Endothelial cell of umbilical vein (primary cell): ENCODE results near the gene NXN. TPM values are rescaled to one million over a fixed set of nuclear protein-coding genes. Genes with fewer than 3 reads are reported as not detected.
A peak's percentile ranks its signal among the peaks of the same experiment; 100 is the strongest.

ENCODE experiments used
- BruUV-seq: library from RNA; stranded (reverse); fragments of 400-500 nt; replicated peaks from 2 replicates; lab custom pipeline; 2021; lab: Mats Ljungman, UMichigan
- CTCF ChIA-PET: fragments of 300-600, 350-600 bp; sonication (Branson Sonifier 250); formaldehyde crosslinking; loops from one replicate; lab custom pipeline; 2021; ENCODE audit warnings: antibody characterized with exemption, inconsistent platforms; lab: Charles Lee
- POLR2A ChIA-PET: fragments of 300-600, 350-600 bp; sonication (Branson Sonifier 250); formaldehyde crosslinking; loops from one replicate; lab custom pipeline; 2021; ENCODE audit warnings: antibody characterized with exemption, inconsistent platforms; lab: Charles Lee
- DNase-seq: peaks from one replicate; pipeline ENCODE4 v3.0.0-alpha.2; 2011; ENCODE audit warnings: low read depth, low spot score
- FAIRE-seq: peaks from 2 replicates; lab custom pipeline; 2011; peaks lifted over from hg19 to GRCh38; lab: Jason Lieb, UNC
- H2AFZ ChIP-seq: 2 replicates; pipeline ENCODE4 v1.6.0; 2012; ENCODE audit warnings: low read depth, low read length, control low read depth, inconsistent platforms
- H3K27ac ChIP-seq: 2 replicates; pipeline ENCODE4 v1.5.1; 2011; ENCODE audit warnings: low read depth, mild to moderate bottlenecking, control low read depth, low read length, moderate library complexity; ENCODE audit not compliant: insufficient read depth
- H3K27me3 ChIP-seq, 2 experiments: 2 replicates each; pipeline versions ENCODE4 v1.6.0 to v1.6.1; 2011; ENCODE audit warnings: low read length in 2 of 2, mixed read lengths in 1 of 2; ENCODE audit not compliant: control insufficient read depth in 2 of 2, insufficient read depth in 2 of 2
- H3K36me3 ChIP-seq, 2 experiments: 2 replicates in 1 of 2; 3 replicates in 1 of 2; pipeline ENCODE4 v1.5.1; 2011; ENCODE audit warnings: low read length in 2 of 2, mild to moderate bottlenecking in 1 of 2, moderate library complexity in 1 of 2; ENCODE audit not compliant: control insufficient read depth in 2 of 2, insufficient read depth in 2 of 2; ENCODE audit errors: extremely low read depth in 1 of 2
- H3K4me1 ChIP-seq: 3 replicates; pipeline ENCODE4 v1.5.1; 2011; ENCODE audit warnings: mild to moderate bottlenecking, low read length; ENCODE audit not compliant: control insufficient read depth, insufficient read depth; ENCODE audit errors: extremely low read depth
- H3K4me2 ChIP-seq: 2 replicates; pipeline ENCODE4 v1.6.1; 2011; ENCODE audit warnings: low read length, control low read depth, mixed read lengths; ENCODE audit not compliant: insufficient read depth
- H3K4me3 ChIP-seq, 3 experiments: fragments of 200-600 bp in 1 of 3; sonication (generic), shearing (Covaris generic) in 1 of 3; replicated peaks in 1 of 3; 2 replicates each; pipeline ENCODE4 v1.5.1; 2011 to 2016; ENCODE audit warnings: control low read depth in 3 of 3, low read length in 3 of 3, mild to moderate bottlenecking in 2 of 3, inconsistent platforms in 1 of 3, low read depth in 1 of 3, moderate library complexity in 1 of 3; ENCODE audit not compliant: insufficient read depth in 1 of 3
- H3K79me2 ChIP-seq: 2 replicates; pipeline ENCODE4 v1.6.0; 2012; ENCODE audit warnings: low read length, inconsistent platforms; ENCODE audit not compliant: control insufficient read depth, insufficient read depth
- H3K9ac ChIP-seq: replicated peaks from 2 replicates; pipeline ENCODE3; 2011; ENCODE audit warnings: low read length, control low read depth; ENCODE audit not compliant: insufficient read depth; ENCODE audit errors: extremely low read depth
- H3K9me1 ChIP-seq: replicated peaks from 3 replicates; pipeline ENCODE4 v1.6.0; 2011; ENCODE audit warnings: mild to moderate bottlenecking, low read length; ENCODE audit not compliant: control insufficient read depth, insufficient read depth; ENCODE audit errors: extremely low read depth
- H3K9me3 ChIP-seq: replicated peaks from 2 replicates; pipeline ENCODE4 v1.5.1; 2012; ENCODE audit warnings: low read length, inconsistent platforms; ENCODE audit not compliant: control insufficient read depth, insufficient read depth
- H4K20me1 ChIP-seq: replicated peaks from 2 replicates; pipeline ENCODE3; 2011; ENCODE audit warnings: mild to moderate bottlenecking, low read length; ENCODE audit not compliant: control insufficient read depth, insufficient read depth; ENCODE audit errors: extremely low read depth
- EZH2 ChIP-seq: IDR thresholded peaks from 2 replicates; pipeline ENCODE4 v1.6.1; 2012; ENCODE audit warnings: borderline replicate concordance, low read depth, mild to moderate bottlenecking, moderate library complexity, low read length, inconsistent platforms; ENCODE audit not compliant: severe bottlenecking
- FOS ChIP-seq: IDR thresholded peaks from 2 replicates; pipeline ENCODE4 v1.6.1; 2011; ENCODE audit warnings: mild to moderate bottlenecking, low read length, moderate library complexity, borderline replicate concordance; ENCODE audit not compliant: insufficient read depth
- GATA2 ChIP-seq: IDR thresholded peaks from 2 replicates; pipeline ENCODE4 v1.7.0; 2011; ENCODE audit warnings: low read depth, mild to moderate bottlenecking, moderate library complexity, mixed read lengths, low read length; ENCODE audit not compliant: insufficient read length, insufficient read depth
- JUN ChIP-seq: IDR thresholded peaks from 2 replicates; pipeline ENCODE4 v1.6.1; 2011; ENCODE audit warnings: borderline replicate concordance, low read depth; ENCODE audit not compliant: insufficient read length, insufficient read depth
- MYC ChIP-seq: IDR thresholded peaks from one replicate; pipeline ENCODE4 v1.6.1; 2011; ENCODE audit warnings: mild to moderate bottlenecking, low read depth, low read length
- POLR2A ChIP-seq: IDR thresholded peaks from 2 replicates; pipeline ENCODE4 v1.6.1; 2012; ENCODE audit warnings: low read depth, mild to moderate bottlenecking, control low read depth, low read length
- POLR2AphosphoS5 ChIP-seq: IDR thresholded peaks from 2 replicates; pipeline ENCODE4 v1.6.1; 2012; ENCODE audit warnings: low read depth, mild to moderate bottlenecking, control low read depth, low read length, moderate library complexity; ENCODE audit not compliant: insufficient read depth
- dilution Hi-C: fragments of 300-500 bp; cut with MboI; formaldehyde crosslinking; loops from one replicate; pipeline ENCODE4 v1.15.0; 2019; ENCODE audit warnings: low sequenced_read_pairs; ENCODE audit not compliant: extremely low pct_ligation_motif_present
- intact Hi-C: fragments of 100-400 bp; cut with micrococcal nuclease; formaldehyde crosslinking; loops from one replicate; pipeline ENCODE4 v1.10.0; 2022
- polyA plus RNA-seq, 4 experiments: library from polyadenylated mRNA; depleted of rRNA in 3 of 4; stranded (reverse) in 3 of 4; unstranded in 1 of 4; fragments of >200 nt; gene quantifications; 2 replicates each; pipeline versions ENCODE4 v1.2.1 to v1.2.3, GENCODE V29; 2011 to 2012; ENCODE audit warnings: missing spikeins in 1 of 4
- total RNA-seq: library from RNA; stranded (reverse); gene quantifications from 2 replicates; pipeline ENCODE4 v1.2.3, GENCODE V29; 2021
- TF ChIP-seq, protein P1 (sequence below): IDR thresholded peaks from 2 replicates; pipeline ENCODE4 v1.6.1; 2011; ENCODE audit not compliant: insufficient read depth, insufficient read length
- TF ChIP-seq, protein P2 (sequence below), 2 donors: IDR thresholded peaks; 1 replicate in 1 of 2; 2 replicates in 1 of 2; pipeline ENCODE4 v1.5.1; 2011; ENCODE audit warnings: low read length in 2 of 2, mild to moderate bottlenecking in 2 of 2, moderate library complexity in 2 of 2, control low read depth in 1 of 2, inconsistent platforms in 1 of 2, low read depth in 1 of 2; ENCODE audit not compliant: insufficient read depth in 1 of 2; ENCODE audit errors: extremely low read depth in 1 of 2

NXN gene
- total and polyA plus RNA-seq, 2 donors (not counting 3 experiments of a cell fraction or from before 2014, with no cell fraction given), result 69.5 to 77.3 TPM

GRCh38 chr17:903691-904481, 75.7 kb downstream of the NXN start:
- Histone ChIP-seq H4K20me1 (no peaks in the 10 kb centered on the region), H2AFZ (peak overlapping the region; percentile 61), H3K36me3 (no peaks in the 10 kb centered on the region), H3K4me3 (no peak overlapping the region), H3K79me2 (no peaks in the 10 kb centered on the region), H3K9me3 (no peaks in the 10 kb centered on the region), H3K9me1 (no peaks in the 10 kb centered on the region), H3K27ac (peak overlapping the region; percentile 22), H3K4me1 (peaks cover 9% of the 10 kb centered on the region), H3K9ac (peak overlapping the region; percentile 16), H3K27me3 (no peaks in the 10 kb centered on the region), H3K4me2 (peak overlapping the region; percentile 48)
- BruUV-seq, result TSS peak; percentile 86
- dilution Hi-C loops, result no loop called here
- intact Hi-C loops, result loop anchor here (5.0 kb wide), 1 partner anchor 73 kb away; the partner anchor contains the start of gene NXN
- POLR2A ChIA-PET, result no interaction called here
- TF ChIP-seq FOS, result peak; percentile 20
- no peak for TF ChIP-seq POLR2AphosphoS5
- no peak for TF ChIP-seq GATA2
- no peak for TF ChIP-seq MYC
- TF ChIP-seq, protein P1, sequence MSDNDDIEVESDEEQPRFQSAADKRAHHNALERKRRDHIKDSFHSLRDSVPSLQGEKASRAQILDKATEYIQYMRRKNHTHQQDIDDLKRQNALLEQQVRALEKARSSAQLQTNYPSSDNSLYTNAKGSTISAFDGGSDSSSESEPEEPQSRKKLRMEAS, result no peak
- FAIRE-seq, result peak; percentile 89
- CTCF ChIA-PET, result no interaction called here
- DNase-seq, result peak; percentile 77

DNA sequence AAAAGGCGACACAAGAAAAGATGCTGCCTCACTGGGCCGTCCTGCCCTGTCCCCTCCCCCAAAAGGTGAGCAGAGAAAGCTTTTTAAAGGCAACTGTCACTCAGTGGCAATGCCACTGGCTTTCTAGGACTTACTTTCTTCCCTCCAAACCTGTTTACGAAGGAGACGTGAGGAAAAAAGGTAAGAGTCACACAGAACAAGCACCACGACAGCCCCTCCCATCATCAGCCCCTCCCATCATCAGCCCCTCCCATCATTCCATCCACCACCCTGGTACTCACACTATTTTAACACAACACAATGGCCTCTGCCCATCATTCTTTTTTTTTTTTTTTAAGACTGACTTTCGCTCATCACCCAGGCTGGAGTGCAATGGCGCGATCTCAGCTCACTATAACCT, 77.1 kb downstream of the NXN start:
- H3K9ac ChIP-seq, result no peak overlapping the region
- H3K9me3 ChIP-seq, result no peaks in the 10 kb centered on the region
- no peaks in the 10 kb centered on the region for H3K27me3 ChIP-seq
- DNase-seq (no peak), FAIRE-seq (no peak)
- ChIA-PET CTCF (interaction anchor here (0.8 to 3.5 kb wide), 5 partner anchors 8 to 77 kb away, joined by 3 to 21 read pairs (median 16); partner anchors contain the start of gene NXN), POLR2A (interaction anchor here (0.6 kb wide), 1 partner anchor 114 kb away, joined by 7 read pairs; no protein-coding TSS in a partner anchor)
- H3K4me3 ChIP-seq, result no peak overlapping the region
- TF ChIP-seq, protein P1, result no peak
- TF ChIP-seq GATA2 (no peak), POLR2A (no peak), MYC (no peak), JUN (no peak), EZH2 (no peak)
- TF ChIP-seq, protein P2, sequence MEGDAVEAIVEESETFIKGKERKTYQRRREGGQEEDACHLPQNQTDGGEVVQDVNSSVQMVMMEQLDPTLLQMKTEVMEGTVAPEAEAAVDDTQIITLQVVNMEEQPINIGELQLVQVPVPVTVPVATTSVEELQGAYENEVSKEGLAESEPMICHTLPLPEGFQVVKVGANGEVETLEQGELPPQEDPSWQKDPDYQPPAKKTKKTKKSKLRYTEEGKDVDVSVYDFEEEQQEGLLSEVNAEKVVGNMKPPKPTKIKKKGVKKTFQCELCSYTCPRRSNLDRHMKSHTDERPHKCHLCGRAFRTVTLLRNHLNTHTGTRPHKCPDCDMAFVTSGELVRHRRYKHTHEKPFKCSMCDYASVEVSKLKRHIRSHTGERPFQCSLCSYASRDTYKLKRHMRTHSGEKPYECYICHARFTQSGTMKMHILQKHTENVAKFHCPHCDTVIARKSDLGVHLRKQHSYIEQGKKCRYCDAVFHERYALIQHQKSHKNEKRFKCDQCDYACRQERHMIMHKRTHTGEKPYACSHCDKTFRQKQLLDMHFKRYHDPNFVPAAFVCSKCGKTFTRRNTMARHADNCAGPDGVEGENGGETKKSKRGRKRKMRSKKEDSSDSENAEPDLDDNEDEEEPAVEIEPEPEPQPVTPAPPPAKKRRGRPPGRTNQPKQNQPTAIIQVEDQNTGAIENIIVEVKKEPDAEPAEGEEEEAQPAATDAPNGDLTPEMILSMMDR (IDR thresholded peaks at IDR 0.05; ENCODE audit: extremely low read depth in 1 of 2, insufficient read depth in 1 of 2, low read depth in 1 of 2, low read length in 2 of 2), result no peak
- dilution Hi-C loops, result no loop called here
- H3K9me1 ChIP-seq, result no peaks in the 10 kb centered on the region
- H3K27ac ChIP-seq, result no peak overlapping the region
- H2AFZ ChIP-seq, result no peak overlapping the region
- intact Hi-C loops, result loop anchor here (5.0 kb wide), 1 partner anchor 75 kb away; the partner anchor contains the start of gene NXN
- H3K4me2 ChIP-seq, result no peak overlapping the region
- no peaks in the 10 kb centered on the region for H3K79me2 ChIP-seq
- BruUV-seq, result no TSS peak
- peaks cover 9% of the 10 kb centered on the region for H3K4me1 ChIP-seq
- H3K36me3 ChIP-seq, result no peaks in the 10 kb centered on the region
- H4K20me1 ChIP-seq, result no peaks in the 10 kb centered on the region
